ENCODE measurements around the gene NR6A1.
"Not testable (repeated sequence)": the region's sequence is repeated elsewhere in the genome, so short reads cannot be mapped to it uniquely, and the experiment has no call there.

The NR6A1 gene

GRCh38 chr9:124621371-124622328, 149.5 kb downstream of the NR6A1 start:
- in situ Hi-C loops (cut with MboI; ENCODE audit: low sequenced_read_pairs) = no loop called here

DNA sequence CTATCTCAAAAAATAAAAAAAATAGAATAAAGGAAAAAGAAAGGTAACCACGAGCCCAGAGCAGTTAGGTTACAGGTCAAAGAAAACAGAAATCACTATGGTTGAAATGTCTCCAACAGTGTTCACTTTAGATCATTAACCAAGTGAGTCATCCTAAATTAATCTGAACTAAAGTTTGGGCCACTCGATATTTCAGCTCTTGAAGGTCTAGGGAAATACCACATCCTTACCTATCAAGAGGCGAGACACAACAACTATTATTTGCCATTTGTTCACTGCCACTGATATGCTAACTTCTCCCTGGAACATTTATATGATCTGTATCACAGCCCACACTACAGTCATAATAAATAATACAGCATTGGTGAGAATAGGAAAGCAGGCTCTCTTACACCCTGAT, 152.6 kb downstream of the NR6A1 start:
- in situ Hi-C loops (cut with MboI; ENCODE audit: low sequenced_read_pairs) = no loop called here

DNA sequence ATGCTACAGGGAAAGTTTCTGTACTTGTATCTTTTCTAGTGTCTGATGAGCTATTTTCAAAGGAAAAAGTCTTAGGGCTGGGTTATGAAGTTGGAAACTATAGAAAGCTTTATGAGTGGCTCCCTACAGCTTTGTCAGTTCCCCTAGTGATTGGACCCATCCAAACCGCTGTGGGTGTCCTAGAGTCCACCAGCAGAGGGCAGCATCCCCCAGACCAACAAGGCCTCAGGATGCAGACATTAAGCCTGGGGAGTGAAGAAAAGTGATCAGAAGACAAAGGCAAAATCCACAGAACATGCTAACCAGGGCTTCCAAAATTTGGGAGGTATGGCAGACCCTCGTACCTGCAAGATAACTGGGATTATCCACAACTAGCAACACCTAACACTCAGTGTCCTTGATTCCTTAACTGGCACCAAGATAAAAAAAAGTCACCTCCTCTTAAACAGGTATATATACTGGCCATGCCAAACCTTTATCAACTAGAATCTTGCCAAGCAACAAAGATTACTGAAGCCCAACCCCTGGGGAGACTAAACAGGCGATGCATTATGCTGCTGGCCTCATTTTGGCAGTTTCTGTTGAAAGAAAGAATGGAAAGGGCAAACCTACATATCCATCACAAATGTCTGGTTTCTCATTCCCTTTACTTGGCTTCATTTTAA, 153.5 kb downstream of the NR6A1 start:
- in situ Hi-C loops (cut with MboI; ENCODE audit: low sequenced_read_pairs) = no loop called here

- in situ Hi-C loops (cut with MboI; ENCODE audit: low sequenced_read_pairs) = no loop called here
These were observed 154.2 kb downstream of the NR6A1 start for GRCh38 chr9:124616961-124617360.

DNA sequence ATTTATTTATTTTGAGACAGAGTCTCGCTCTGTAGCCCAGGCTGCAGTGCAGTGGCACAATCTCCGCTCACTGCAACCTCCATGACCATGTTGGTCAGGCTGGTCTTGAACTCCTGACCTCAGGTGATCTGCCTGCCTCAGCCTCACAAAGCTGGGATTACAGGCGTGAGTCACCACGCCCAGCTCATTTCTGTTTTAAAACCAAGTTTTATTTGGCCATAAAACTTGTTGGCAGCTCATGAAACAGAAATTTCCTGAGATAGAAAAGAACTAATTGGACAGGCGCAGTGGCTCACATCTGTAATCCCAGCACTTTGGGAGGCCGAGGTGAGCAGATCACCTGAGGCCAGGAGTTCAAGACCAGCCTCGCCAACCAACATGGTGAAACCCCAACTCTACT, 155.3 kb downstream of the NR6A1 start:
- in situ Hi-C loops (cut with MboI; ENCODE audit: low sequenced_read_pairs) = not testable (repeated sequence)

- in situ Hi-C loops (cut with MboI; ENCODE audit: low sequenced_read_pairs) = no loop called here
These were observed 155.9 kb downstream of the NR6A1 start for GRCh38 chr9:124615100-124615742.

- in situ Hi-C loops (cut with MboI; ENCODE audit: low sequenced_read_pairs) = no loop called here
These were observed 157.3 kb downstream of the NR6A1 start for GRCh38 chr9:124613849-124614248.

DNA sequence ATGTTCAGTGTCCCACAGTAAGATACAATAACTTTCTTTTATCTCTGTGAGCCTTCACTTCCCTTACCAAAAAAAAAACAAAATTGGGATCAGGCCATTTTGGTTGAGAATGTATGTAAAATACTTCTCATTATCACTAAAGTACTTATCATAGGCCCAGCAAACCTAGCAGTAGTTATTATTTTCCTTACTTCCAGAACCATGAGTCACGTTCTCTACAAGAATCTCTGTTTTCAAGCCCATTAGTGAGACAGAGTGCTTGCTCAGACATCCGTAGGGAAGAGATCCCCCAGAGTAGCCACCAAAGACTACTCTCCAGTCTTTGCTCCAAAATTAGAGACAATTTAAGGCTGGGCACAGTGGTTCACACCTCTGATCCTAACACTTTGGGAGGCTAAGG, 160.0 kb downstream of the NR6A1 start:
- in situ Hi-C loops (cut with MboI; ENCODE audit: low sequenced_read_pairs) = no loop called here

GRCh38 chr9:124606027-124606426, 165.1 kb downstream of the NR6A1 start:
- in situ Hi-C loops (cut with MboI; ENCODE audit: low sequenced_read_pairs) = no loop called here

- in situ Hi-C loops (cut with MboI; ENCODE audit: low sequenced_read_pairs) = no loop called here
These were observed 165.9 kb downstream of the NR6A1 start for GRCh38 chr9:124605258-124605657.

- in situ Hi-C loops (cut with MboI; ENCODE audit: low sequenced_read_pairs) = no loop called here
These were observed 168.5 kb downstream of the NR6A1 start for GRCh38 chr9:124602632-124603031.

- in situ Hi-C loops (cut with MboI; ENCODE audit: low sequenced_read_pairs) = no loop called here
These were observed 168.9 kb downstream of the NR6A1 start for GRCh38 chr9:124602204-124602603.

- in situ Hi-C loops (cut with MboI; ENCODE audit: low sequenced_read_pairs) = no loop called here
These were observed 170.7 kb downstream of the NR6A1 start for GRCh38 chr9:124600407-124600806.

GRCh38 chr9:124599121-124599795, 171.9 kb downstream of the NR6A1 start:
- in situ Hi-C loops (cut with MboI; ENCODE audit: low sequenced_read_pairs) = no loop called here

GRCh38 chr9:124598048-124598447, 173.1 kb downstream of the NR6A1 start:
- in situ Hi-C loops (cut with MboI; ENCODE audit: low sequenced_read_pairs) = no loop called here

DNA sequence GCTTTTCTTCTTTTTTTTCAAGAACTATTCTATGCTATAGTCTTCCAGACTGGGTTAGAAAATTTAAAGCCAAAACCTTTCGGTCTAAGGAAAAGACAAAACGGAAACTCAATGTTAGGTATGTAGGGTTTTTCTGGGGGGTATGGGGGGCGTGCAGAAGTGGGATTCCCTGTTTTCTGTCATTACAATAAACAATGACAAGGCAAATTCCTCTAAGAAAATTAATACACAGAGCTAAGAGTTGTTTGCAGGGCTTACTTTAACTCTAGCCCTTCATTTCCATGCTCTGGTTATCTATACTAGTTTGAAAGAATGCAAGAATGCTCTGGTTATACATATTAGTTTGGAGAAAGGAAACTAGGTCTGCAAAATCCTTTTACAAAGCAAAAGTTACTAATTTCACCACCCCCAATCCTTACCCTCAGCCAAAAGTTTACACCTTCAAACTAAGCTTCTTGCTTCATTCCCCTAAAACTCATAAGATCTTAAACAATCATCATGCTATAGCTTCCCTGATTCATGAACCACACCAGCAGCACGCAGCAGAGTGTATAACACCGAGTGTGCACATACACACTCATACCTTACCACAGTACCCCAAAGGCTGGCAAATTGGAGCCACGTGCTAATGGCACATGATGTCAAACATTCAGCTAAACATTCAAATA, 174.8 kb downstream of the NR6A1 start:
- in situ Hi-C loops (cut with MboI; ENCODE audit: low sequenced_read_pairs) = no loop called here

GRCh38 chr9:124595743-124596142, 175.4 kb downstream of the NR6A1 start:
- in situ Hi-C loops (cut with MboI; ENCODE audit: low sequenced_read_pairs) = no loop called here

- in situ Hi-C loops (cut with MboI; ENCODE audit: low sequenced_read_pairs) = no loop called here
These were observed 176.4 kb downstream of the NR6A1 start for GRCh38 chr9:124594673-124595072.

DNA sequence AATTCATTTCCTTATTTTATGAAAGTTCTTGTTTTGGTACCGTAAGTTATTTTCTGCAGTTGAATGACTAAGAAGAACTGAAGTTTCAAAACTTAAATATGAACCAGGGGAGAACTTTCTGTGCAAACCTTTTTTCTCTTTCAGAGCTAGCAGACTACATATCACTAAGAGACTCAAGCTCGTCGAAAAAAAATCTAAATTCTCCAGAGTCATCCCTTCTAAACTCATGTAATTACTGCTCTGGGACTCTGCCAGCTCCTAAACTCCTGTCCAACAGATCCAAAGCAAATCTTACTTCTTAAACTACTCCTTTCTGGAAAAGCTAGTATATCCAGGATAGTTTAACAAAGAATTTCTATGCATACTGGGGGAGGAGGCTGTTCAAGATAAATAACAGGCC, 176.9 kb downstream of the NR6A1 start:
- in situ Hi-C loops (cut with MboI; ENCODE audit: low sequenced_read_pairs) = no loop called here

DNA sequence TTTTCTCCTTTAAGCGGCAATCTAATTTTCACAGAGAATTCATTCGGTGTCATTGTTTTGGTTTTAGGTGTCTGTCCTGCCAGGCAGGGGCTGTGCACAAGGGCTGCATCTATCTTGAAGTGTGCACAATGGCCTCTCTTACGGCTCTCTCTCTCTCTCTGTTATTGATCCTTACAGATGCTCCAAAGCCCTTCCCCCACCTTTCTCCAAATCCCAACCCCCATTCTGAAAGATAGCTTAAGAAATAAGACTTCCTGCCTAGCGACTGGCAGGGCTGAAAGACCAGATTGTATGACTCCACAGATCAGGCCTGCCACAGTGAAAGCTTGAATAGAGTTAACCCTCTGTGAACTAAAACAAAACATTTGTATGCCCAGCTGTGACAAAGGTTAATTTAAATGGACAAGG, 177.5 kb downstream of the NR6A1 start:
- in situ Hi-C loops (cut with MboI; ENCODE audit: low sequenced_read_pairs) = no loop called here

DNA sequence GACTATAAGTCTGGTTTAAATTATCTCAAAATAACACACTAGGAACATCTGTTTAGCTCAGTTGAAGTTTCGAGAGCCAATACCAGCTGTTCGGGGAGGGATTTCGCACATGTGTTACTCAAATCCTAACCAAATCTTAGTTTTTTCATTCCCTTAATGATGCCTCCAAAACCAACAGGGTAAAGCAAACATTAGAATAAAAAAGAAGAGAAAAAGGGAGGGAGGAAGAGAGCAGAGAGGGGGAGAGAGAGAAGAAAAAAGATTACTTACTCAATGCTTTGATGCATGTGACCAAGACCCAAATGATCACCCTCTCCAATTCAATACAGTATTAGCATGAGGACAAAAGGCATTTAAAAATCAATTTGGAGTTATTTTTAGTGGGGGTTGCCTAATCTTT, 177.9 kb downstream of the NR6A1 start:
- in situ Hi-C loops (cut with MboI; ENCODE audit: low sequenced_read_pairs) = no loop called here

Data from hTERT RPE-1 (cell line).